LNCaP clone FGC (cell line): ENCODE data around the gene GPR61.

ENCODE experiments used
- DNase-seq: peaks from one replicate; pipeline ENCODE4 v3.0.0-alpha.2; 2011; ENCODE audit warnings: low read depth
- H3K4me3 ChIP-seq: 2 replicates; pipeline ENCODE4 v1.5.1; 2011; ENCODE audit warnings: mild to moderate bottlenecking, low read depth, low read length, control low read depth
- TF ChIP-seq, protein P1 (sequence below): IDR thresholded peaks from 2 replicates; pipeline ENCODE4 v1.5.1; 2012; ENCODE audit warnings: mild to moderate bottlenecking; ENCODE audit not compliant: control insufficient read depth, insufficient read depth; ENCODE audit errors: extremely low read depth

The GPR61 gene

DNA sequence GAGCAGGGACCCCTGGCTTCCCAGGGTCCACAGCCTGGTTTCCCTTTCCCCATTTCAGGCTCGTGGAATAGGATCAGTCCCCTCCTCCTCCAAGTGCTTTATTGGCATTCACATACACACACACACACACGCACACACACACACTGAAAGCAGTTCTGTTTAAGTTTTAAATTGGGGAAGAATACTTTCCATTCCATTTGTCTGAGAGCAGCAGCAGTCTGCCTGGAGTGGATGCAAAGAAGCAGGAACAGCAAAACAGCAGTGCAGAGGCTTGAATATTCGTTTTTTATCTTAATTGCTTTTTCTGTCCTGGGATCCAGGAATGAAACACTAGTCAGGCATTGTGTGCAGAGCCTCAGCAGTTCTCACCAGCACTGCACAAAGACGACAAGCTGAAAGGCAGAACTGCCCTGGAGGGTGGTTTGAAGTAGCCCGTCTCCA is 38.7 kb upstream of the GPR61 start:
- no peak for DNase-seq
- TF ChIP-seq, protein P1, sequence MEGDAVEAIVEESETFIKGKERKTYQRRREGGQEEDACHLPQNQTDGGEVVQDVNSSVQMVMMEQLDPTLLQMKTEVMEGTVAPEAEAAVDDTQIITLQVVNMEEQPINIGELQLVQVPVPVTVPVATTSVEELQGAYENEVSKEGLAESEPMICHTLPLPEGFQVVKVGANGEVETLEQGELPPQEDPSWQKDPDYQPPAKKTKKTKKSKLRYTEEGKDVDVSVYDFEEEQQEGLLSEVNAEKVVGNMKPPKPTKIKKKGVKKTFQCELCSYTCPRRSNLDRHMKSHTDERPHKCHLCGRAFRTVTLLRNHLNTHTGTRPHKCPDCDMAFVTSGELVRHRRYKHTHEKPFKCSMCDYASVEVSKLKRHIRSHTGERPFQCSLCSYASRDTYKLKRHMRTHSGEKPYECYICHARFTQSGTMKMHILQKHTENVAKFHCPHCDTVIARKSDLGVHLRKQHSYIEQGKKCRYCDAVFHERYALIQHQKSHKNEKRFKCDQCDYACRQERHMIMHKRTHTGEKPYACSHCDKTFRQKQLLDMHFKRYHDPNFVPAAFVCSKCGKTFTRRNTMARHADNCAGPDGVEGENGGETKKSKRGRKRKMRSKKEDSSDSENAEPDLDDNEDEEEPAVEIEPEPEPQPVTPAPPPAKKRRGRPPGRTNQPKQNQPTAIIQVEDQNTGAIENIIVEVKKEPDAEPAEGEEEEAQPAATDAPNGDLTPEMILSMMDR = no peak
- no peak overlapping the region for H3K4me3 ChIP-seq

DNA sequence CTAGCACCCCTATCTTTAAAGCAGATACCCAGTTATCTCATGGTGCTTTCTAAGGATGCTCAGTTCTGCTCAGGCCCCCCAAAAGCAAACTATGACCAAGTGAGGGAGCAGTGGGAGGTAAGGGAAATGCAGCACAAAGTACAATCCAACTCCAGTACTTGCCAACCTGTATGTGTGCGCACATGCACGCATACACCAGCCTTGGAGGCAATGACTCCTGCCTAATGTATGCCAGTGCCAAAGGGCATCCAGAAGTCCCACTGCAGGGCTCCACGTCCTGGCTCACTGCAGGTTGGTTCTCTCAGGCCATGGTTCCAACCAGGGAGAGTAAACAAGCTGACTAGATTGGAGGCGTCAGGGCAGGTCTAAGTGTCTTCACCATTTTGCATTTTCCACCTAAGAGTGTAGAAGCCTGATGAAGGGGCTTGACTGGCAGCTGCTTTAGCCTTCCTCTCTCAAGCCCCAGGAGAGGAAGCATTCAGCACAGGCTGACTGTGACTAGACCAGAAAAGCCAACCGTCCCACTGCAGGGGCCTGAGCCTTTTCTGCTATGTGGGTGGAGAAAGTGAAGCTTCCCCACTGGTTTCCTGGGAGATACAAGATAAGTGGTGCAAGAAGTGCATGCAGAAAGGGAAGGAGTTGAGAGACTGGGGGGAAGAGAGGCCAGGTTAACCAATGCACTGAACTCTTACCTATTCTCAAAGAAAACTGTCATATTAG is 37.9 kb upstream of the GPR61 start:
- H3K4me3 ChIP-seq = no peak overlapping the region
- TF ChIP-seq, protein P1 = no peak
- no peak for DNase-seq

DNA sequence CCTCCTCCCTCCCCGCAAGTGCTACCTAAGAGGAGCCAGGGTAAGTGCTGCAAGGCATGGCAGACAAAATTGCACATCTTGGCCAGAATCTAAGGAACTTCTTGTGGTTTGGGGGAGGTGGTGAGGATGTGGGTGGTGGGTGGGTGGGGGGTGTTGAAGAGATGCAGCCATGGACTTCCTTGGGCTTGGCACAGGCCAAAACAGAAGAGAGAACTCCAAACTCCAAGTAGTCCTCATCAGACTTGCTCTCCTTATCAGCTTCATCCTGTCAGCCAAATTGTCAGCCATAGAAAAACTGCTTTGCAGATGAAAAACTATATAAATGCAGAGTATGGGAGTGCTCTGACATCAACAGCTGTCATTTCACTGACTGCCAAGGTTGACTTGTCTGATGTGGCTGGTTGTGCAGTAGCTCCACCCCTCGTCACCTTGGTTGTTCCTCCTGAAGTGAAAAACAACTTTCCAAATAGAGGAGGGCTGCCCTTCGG is 37.3 kb upstream of the GPR61 start:
- TF ChIP-seq, protein P1 = no peak
- H3K4me3 ChIP-seq = no peak overlapping the region
- no peak for DNase-seq

DNA sequence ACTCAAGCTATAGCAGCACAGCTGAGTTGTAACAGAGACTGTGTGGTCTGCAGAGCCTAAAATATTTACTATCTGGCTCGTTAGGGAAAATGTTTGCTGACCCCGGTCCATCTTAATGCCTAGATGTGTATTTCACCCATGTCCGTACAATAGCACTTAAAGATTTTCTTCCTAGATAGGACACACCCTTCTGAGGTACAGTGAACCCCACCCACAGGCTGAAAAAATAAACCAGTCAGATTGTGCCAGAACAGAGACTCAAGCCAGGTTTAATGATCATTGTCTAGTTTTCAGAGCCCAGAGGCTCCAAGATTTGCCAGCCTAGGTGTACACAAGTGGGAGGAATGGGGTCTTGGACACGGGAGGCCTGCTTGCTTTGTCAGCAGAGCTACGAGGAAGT is 35.7 kb upstream of the GPR61 start:
- TF ChIP-seq, protein P1 = no peak
- H3K4me3 ChIP-seq = no peak overlapping the region
- DNase-seq = no peak

DNA sequence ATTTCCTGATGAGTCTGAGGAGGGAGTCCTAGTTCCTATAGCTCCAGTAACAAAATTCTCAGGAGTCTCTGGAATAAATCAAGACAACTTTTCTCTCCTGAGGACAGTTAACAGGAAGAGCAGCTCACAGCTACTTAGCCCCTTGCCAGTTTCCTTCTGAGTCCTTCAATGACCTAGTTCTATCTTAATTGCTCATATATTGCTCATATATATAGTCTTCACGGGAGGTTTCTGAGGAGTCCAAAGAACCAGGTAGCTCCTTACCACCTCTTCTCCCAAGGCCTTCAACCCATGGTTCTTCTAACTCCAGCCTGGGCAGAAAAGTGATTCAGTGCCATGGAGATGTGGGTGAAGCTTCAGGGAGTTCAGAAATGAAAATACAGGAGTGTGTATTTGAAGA is 34.7 kb upstream of the GPR61 start:
- no peak overlapping the region for H3K4me3 ChIP-seq
- TF ChIP-seq, protein P1 = no peak
- DNase-seq = no peak

DNA sequence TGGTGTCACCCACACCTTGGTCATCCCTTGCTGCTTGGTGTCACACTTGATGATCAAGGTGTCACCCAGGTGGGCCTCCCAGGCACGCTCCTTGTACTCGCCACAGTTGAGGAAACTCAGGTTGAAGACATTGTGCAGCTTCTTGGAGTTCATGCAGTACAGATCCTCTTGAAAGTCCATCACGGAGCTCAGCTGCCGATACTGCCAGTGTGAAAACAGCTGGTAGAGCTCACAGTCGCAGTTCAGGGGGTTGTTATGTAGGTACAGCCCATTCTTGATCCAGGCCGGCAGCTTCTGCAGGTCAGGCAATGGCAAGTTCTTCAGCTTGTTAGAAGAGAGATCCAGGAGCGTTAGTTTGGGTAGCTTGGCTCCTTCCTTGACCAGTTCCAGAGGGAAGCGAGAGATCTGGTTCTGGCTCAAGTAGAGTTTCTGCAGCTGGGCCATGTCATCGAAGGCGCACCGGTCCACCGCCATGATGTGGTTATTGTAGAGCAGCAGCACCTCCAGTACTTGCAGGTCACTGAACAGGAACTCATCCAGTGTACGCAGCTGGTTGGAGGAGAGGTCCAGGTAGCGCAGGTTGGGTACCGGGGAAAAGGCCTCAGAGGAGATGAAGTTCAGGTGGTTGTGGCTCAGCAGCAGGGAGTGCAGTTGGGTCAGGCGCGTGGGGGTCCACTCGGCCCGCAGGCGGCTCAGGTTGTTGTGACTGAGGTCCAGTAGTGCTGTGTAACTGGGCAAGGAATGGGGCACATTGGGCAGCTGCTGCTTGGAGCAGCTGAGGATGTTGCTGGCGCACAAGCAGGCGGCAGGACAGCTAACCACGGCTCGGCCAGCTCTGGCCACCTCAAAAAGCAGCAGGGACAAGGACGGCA is 31.4 kb upstream of the GPR61 start:
- H3K4me3 ChIP-seq = no peak overlapping the region
- TF ChIP-seq, protein P1 = no peak

DNA sequence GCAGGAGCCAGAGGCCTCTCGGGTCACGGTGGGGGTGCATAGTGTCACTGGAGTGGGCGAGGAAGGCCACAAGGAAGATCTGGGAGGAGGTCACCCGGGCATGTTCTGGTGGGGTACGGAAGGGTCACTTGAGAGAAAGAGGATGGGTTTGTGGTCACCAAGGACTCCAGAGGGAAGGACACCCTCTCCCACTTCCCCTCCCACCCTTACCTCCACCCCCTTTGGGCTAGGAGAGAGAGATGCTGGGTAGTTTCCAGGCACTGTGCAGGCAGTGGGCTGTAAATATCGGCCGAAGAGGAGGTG is 30.8 kb upstream of the GPR61 start:
- no peak for DNase-seq
- TF ChIP-seq, protein P1 = no peak
- H3K4me3 ChIP-seq = peak overlapping the region; percentile 60

More for the DNA sequence above, 31.4 kb upstream of the GPR61 start:
- DNase-seq = no peak
